BJ (cell line): ENCODE results near the gene EBF4. TPM values are rescaled to one million over a fixed set of nuclear protein-coding genes. Genes with fewer than 3 reads are reported as not detected.

ENCODE experiments used
- CTCF ChIA-PET: fragments of 350-600 bp; formaldehyde crosslinking; extraction: SDS; loops from one replicate; lab custom pipeline; 2021; ENCODE audit warnings: antibody characterized with exemption, inconsistent platforms; lab: Yijun Ruan, JAX
- POLR2A ChIA-PET: fragments of 300-600 bp; sonication (Branson Sonifier 250); formaldehyde crosslinking; extraction: SDS; loops from one replicate; lab custom pipeline; 2021; ENCODE audit warnings: antibody characterized with exemption; lab: Charles Lee
- DNase-seq: peaks from one replicate; pipeline ENCODE4 v3.0.0-alpha.2; 2011; ENCODE audit warnings: low read depth
- H3K27me3 ChIP-seq: 2 replicates; pipeline ENCODE4 v1.6.0; 2011; ENCODE audit warnings: low read length; ENCODE audit not compliant: control insufficient read depth, insufficient read depth
- H3K36me3 ChIP-seq: 2 replicates; pipeline ENCODE4 v1.5.1; 2011; ENCODE audit warnings: low read length; ENCODE audit not compliant: control insufficient read depth, insufficient read depth
- H3K4me3 ChIP-seq: 2 replicates; pipeline ENCODE4 v1.5.1; 2011; ENCODE audit warnings: low read depth, mild to moderate bottlenecking, control low read depth, low read length
- polyA plus RNA-seq: library from polyadenylated mRNA; depleted of rRNA; stranded (reverse); fragments of >200 nt; gene quantifications from 2 replicates; pipeline ENCODE4 v1.2.3, GENCODE V29; 2011
- TF ChIP-seq, protein P1 (sequence below): IDR thresholded peaks from 2 replicates; pipeline ENCODE4 v1.5.1; 2011; ENCODE audit warnings: low read depth, mild to moderate bottlenecking, control low read depth, inconsistent platforms, low read length, moderate library complexity; ENCODE audit not compliant: insufficient read depth

The EBF4 gene
- polyA plus RNA-seq, 1 experiment: 1.9 TPM

DNA sequence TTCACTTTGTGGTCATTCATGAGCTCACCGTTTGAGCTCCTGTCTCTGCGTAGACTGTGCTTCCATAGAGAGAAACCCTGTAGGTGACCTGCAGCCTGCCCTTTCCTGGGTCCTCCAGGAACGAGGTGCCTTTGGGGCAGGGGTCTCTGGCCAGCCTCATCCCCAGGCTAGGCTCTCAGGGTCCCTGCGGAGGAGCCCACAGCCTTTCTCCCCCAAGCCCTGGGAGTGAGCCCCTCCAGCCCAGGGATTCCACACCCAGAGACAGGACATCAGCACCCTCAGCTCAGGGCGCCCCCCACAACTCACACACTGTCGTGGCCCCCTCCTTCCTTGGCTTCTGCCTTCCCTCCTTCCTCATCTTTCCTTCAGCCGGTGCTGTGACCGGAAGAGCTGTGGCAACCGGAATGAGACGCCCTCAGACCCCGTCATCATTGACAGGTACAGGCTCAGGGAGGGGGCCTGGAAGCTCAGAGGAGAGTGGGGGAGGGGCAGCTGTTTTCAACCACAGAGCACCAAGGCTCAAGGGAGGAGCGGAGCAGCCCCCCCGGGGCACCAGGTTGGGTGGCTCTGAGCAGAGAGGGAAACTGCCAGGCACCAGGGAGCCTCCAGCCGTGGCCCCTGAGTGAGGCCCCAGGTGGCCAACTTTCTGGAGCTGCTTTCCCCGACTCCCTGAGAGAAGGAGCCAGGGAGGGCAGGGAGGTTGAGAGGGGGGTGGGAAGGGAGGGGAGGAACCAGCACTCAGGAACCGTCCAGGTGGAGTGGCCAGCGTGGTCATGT is 16.8 kb downstream of the EBF4 start:
- ChIA-PET CTCF (interaction anchor here (0.9 kb wide), 1 partner anchor 32 kb away, joined by 3 read pairs; no protein-coding TSS in a partner anchor), POLR2A (no interaction called here)
- H3K27me3 ChIP-seq: no peaks in the 10 kb centered on the region; the same call in none of the 2 replicates
- H3K4me3 ChIP-seq: no peak overlapping the region
- TF ChIP-seq, protein P1, sequence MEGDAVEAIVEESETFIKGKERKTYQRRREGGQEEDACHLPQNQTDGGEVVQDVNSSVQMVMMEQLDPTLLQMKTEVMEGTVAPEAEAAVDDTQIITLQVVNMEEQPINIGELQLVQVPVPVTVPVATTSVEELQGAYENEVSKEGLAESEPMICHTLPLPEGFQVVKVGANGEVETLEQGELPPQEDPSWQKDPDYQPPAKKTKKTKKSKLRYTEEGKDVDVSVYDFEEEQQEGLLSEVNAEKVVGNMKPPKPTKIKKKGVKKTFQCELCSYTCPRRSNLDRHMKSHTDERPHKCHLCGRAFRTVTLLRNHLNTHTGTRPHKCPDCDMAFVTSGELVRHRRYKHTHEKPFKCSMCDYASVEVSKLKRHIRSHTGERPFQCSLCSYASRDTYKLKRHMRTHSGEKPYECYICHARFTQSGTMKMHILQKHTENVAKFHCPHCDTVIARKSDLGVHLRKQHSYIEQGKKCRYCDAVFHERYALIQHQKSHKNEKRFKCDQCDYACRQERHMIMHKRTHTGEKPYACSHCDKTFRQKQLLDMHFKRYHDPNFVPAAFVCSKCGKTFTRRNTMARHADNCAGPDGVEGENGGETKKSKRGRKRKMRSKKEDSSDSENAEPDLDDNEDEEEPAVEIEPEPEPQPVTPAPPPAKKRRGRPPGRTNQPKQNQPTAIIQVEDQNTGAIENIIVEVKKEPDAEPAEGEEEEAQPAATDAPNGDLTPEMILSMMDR: no peak
- no peak for DNase-seq
- H3K36me3 ChIP-seq: no peaks in the 10 kb centered on the region

DNA sequence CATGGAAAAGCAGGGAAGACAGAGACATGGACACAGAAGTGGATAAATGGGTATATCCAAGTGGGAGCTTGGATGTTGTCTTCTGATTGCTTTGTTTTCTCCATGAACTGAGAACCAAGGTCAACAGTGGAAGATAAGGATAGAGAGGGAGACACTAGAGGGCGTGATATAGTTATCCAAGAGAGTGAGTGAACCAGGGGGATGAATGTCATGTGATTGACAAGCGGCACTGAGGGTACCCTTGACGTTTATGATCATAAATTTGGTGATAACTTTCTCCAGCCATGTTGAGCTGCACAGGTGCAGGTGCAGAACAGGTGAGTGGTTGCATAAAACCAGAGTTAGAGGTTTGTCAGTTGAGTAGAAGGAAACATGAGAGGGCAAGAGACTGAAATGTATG is 20.7 kb downstream of the EBF4 start:
- TF ChIP-seq, protein P1: peak; percentile 33; the same call in 1 of the 2 replicates
- no peaks in the 10 kb centered on the region for H3K36me3 ChIP-seq
- no peak for DNase-seq
- POLR2A ChIA-PET: no interaction called here
- no peaks in the 10 kb centered on the region; the same call in 1 of the 2 replicates for H3K27me3 ChIP-seq
- H3K4me3 ChIP-seq: no peak overlapping the region
- CTCF ChIA-PET: interaction anchor here (0.8 to 3.2 kb wide), 8 partner anchors 9 to 288 kb away, joined by 3 to 13 read pairs (median 4); no protein-coding TSS in a partner anchor

DNA sequence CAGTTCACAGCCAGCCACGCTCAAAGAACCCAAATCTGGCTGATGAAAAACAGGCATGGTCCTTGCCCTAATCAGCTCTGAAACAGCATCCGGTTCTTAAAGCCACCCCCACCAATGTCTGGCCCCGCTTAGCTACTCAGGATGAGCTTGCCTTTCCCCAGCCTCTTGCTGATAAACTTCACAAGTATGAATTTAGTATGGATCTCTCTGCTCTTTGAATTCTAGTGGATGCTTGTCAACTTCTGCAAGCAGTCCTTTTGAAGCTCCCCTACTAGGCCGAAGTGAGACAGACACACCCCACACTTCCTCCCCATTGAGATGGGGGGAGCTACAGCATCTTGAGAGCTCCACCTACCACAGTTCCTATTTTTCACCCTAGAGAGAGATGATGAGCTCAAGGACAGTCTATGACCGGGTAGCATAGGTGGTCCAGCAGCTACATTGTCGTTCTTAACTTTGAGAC is 36.7 kb downstream of the EBF4 start:
- TF ChIP-seq, protein P1: no peak
- H3K27me3 ChIP-seq: peaks cover 7% of the 10 kb centered on the region; the same call in 1 of the 2 replicates
- no peaks in the 10 kb centered on the region for H3K36me3 ChIP-seq
- no peak overlapping the region for H3K4me3 ChIP-seq
- no peak for DNase-seq
- CTCF ChIA-PET: interaction anchor here (0.8 to 2.3 kb wide), 7 partner anchors 11 to 123 kb away, joined by 3 to 8 read pairs (median 4); no protein-coding TSS in a partner anchor
- POLR2A ChIA-PET: no interaction called here

DNA sequence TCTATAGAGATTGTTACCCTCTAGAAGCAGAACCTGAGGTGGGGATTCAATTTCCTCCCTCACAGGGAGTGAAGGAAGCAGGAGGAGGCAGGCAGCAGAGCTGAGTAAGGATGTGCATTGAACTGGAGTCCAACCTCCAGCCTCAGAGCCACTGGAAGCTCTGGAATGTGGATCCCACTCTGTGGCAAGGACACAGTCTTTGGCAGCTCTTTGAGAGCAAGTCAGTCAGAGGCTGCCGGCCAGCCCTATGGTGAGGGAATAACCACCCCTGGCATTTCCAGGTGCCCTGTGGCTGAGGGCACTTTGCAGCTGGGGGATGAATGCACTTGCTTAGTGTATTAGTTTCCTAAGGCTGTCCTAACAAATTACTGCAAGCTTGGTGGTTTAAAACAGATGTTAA is 37.2 kb downstream of the EBF4 start:
- TF ChIP-seq, protein P1: no peak
- no peak for DNase-seq
- H3K36me3 ChIP-seq: no peaks in the 10 kb centered on the region
- ChIA-PET CTCF (interaction anchor here (1.1 to 2.3 kb wide), 6 partner anchors 11 to 69 kb away, joined by 3 to 8 read pairs (median 5); no protein-coding TSS in a partner anchor), POLR2A (no interaction called here)
- no peak overlapping the region for H3K4me3 ChIP-seq
- H3K27me3 ChIP-seq: peaks cover 7% of the 10 kb centered on the region; the same call in 1 of the 2 replicates

DNA sequence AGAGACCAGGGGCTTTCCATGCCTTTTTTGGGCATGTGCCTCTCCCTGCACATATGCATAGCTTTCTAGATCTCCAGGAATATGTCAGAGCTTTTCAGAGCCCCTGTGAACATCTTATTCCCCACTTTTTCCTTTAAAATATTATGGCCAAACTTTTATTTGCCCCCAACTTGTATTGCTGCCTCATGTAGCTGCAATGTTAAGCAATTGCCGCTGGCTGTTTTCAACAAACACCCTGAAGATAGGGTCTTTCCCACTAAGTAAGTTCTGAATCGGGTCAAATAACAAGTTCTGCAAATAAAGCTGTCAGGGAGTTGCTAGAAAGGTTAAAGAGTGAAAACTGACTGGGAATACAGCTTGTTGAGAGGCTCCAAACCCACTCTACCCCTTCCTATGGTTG is 42.3 kb downstream of the EBF4 start:
- Histone ChIP-seq H3K4me3 (no peak overlapping the region), H3K27me3 (peaks cover 2% of the 10 kb centered on the region), H3K36me3 (no peaks in the 10 kb centered on the region)
- CTCF ChIA-PET: interaction anchor here (1.3 to 1.4 kb wide), 3 partner anchors 9 to 117 kb away, joined by 3 to 5 read pairs (median 4); no protein-coding TSS in a partner anchor
- no peak for DNase-seq
- TF ChIP-seq, protein P1: no peak
- POLR2A ChIA-PET: no interaction called here
